Gastroesophageal sphincter (tissue), 3 donors: ENCODE measurements around the gene RAF1.

ENCODE experiments used
- CTCF ChIP-seq, 4 experiments: fragments of 200-600 bp in 2 of 4; fragments of 450-650 bp in 2 of 4; sonication (generic) in 1 of 4; IDR thresholded peaks; one replicate each; pipeline ENCODE4 v1.5.1; 2017 to 2019; ENCODE audit warnings: antibody characterized with exemption in 4 of 4, mild to moderate bottlenecking in 2 of 4, moderate library complexity in 2 of 4
- EP300 ChIP-seq: sonication (generic); formaldehyde crosslinking; IDR thresholded peaks from one replicate; pipeline ENCODE4 v1.6.1; 2017; ENCODE audit warnings: antibody characterized with exemption, mild to moderate bottlenecking
- POLR2A ChIP-seq, 2 donors: fragments of 450-650 bp; IDR thresholded peaks; one replicate each; pipeline ENCODE4 v1.6.1; 2017; ENCODE audit warnings: antibody characterized with exemption in 2 of 2, mild to moderate bottlenecking in 2 of 2, moderate library complexity in 1 of 2

GRCh38 chr3:12583280-12583679, 80.6 kb downstream of the RAF1 start:
- TF ChIP-seq CTCF (IDR thresholded peaks at IDR 0.05) (no peak), POLR2A (IDR thresholded peaks at IDR 0.05) (no peak), EP300 (no peak)
